Measurements from ENCODE around the gene ADAMTSL1.

The ADAMTSL1 gene

DNA sequence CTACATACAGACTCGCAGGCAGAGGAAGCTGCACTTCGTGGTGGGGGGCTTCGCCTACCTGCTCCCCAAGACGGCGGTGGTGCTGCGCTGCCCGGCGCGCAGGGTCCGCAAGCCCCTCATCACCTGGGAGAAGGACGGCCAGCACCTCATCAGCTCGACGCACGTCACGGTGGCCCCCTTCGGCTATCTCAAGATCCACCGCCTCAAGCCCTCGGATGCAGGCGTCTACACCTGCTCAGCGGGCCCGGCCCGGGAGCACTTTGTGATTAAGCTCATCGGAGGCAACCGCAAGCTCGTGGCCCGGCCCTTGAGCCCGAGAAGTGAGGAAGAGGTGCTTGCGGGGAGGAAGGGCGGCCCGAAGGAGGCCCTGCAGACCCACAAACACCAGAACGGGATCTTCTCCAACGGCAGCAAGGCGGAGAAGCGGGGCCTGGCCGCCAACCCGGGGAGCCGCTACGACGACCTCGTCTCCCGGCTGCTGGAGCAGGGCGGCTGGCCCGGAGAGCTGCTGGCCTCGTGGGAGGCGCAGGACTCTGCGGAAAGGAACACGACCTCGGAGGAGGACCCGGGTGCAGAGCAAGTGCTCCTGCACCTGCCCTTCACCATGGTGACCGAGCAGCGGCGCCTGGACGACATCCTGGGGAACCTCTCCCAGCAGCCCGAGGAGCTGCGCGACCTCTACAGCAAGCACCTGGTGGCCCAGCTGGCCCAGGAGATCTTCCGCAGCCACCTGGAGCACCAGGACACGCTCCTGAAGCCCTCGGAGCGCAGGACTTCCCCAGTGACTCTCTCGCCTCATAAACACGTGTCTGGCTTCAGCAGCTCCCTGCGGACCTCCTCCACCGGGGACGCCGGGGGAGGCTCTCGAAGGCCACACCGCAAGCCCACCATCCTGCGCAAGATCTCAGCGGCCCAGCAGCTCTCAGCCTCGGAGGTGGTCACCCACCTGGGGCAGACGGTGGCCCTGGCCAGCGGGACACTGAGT lies 303.2 kb downstream of the ADAMTSL1 start:
- no peak overlapping the region for H3K27ac Mint-ChIP-seq
- H3K9me3 Mint-ChIP-seq, result no peaks in the 10 kb centered on the region
- CTCF ChIA-PET, result no interaction called here
- H3K4me1 Mint-ChIP-seq, result no peaks in the 10 kb centered on the region
- no peaks in the 10 kb centered on the region for H3K27me3 Mint-ChIP-seq
- DNase-seq, result no peak
- H3K4me3 Mint-ChIP-seq, result no peak overlapping the region
- H3K36me3 Mint-ChIP-seq, result no peaks in the 10 kb centered on the region

GRCh38 chr9:18778147-18778546 lies 304.2 kb downstream of the ADAMTSL1 start:
- Mint-ChIP-seq H3K4me3 (no peak overlapping the region), H3K36me3 (no peaks in the 10 kb centered on the region), H3K9me3 (no peaks in the 10 kb centered on the region), H3K27ac (no peak overlapping the region), H3K27me3 (no peaks in the 10 kb centered on the region), H3K4me1 (no peaks in the 10 kb centered on the region)
- DNase-seq, result no peak
- CTCF ChIA-PET, result no interaction called here

GRCh38 chr9:18778846-18779245 lies 304.9 kb downstream of the ADAMTSL1 start:
- Mint-ChIP-seq H3K27ac (no peak overlapping the region), H3K27me3 (no peaks in the 10 kb centered on the region), H3K9me3 (no peaks in the 10 kb centered on the region), H3K36me3 (no peaks in the 10 kb centered on the region), H3K4me1 (no peaks in the 10 kb centered on the region), H3K4me3 (no peak overlapping the region)
- CTCF ChIA-PET, result interaction anchor here (0.6 kb wide), 1 partner anchor 250 kb away, joined by 3 read pairs; no protein-coding TSS in a partner anchor
- no peak for DNase-seq

GRCh38 chr9:18783909-18784308 lies 310.0 kb downstream of the ADAMTSL1 start:
- no peaks in the 10 kb centered on the region for H3K36me3 Mint-ChIP-seq
- DNase-seq, result no peak
- no peaks in the 10 kb centered on the region for H3K9me3 Mint-ChIP-seq
- H3K4me3 Mint-ChIP-seq, result no peak overlapping the region
- no peaks in the 10 kb centered on the region for H3K4me1 Mint-ChIP-seq
- H3K27ac Mint-ChIP-seq, result no peak overlapping the region
- CTCF ChIA-PET, result interaction anchor here (1.3 kb wide), 1 partner anchor 80 kb away, joined by 3 read pairs; no protein-coding TSS in a partner anchor
- H3K27me3 Mint-ChIP-seq, result no peaks in the 10 kb centered on the region

DNA sequence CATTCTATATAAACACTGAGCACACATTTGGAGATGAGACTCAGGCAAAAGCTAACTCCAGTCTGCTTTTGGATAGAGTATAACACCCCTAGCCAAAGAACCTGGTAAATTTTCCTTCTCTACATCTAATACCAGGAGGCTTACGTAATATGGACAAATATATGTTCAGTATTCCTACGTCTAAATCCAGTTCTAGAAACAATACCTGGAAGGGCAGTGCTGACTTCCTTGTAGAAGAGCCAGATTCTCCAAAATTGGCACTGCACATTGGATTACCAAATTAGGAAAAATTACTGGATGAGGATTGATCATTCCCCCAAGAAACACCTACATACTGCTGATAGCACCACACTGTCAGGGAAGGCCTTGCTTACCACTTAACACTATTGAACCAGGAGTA lies 311.7 kb downstream of the ADAMTSL1 start:
- DNase-seq, result no peak
- Mint-ChIP-seq H3K9me3 (no peaks in the 10 kb centered on the region), H3K4me1 (no peaks in the 10 kb centered on the region), H3K27ac (no peak overlapping the region), H3K36me3 (no peaks in the 10 kb centered on the region), H3K27me3 (no peaks in the 10 kb centered on the region), H3K4me3 (no peak overlapping the region)
- CTCF ChIA-PET, result no interaction called here

DNA sequence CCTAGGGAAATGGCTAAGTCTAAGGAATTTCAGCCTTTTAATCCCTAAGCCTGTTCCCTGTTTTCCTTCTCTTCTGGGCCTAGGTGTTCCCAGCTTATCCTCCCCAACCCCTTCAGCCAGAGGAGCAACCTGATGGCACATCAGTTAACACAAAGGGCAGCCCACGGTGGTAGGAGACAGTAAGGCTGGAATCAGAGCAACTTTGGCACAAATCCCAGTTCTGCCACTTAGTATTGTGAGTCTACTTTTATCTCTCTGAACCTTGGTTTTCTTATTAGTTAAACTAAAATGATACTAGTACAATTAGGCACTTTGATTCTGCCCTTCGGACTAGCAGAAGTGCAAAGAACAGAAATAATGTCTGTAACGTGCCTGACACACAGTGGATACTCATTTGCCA lies 312.2 kb downstream of the ADAMTSL1 start:
- H3K4me1 Mint-ChIP-seq, result no peaks in the 10 kb centered on the region
- no peaks in the 10 kb centered on the region for H3K36me3 Mint-ChIP-seq
- CTCF ChIA-PET, result no interaction called here
- no peak overlapping the region for H3K27ac Mint-ChIP-seq
- no peak for DNase-seq
- no peak overlapping the region for H3K4me3 Mint-ChIP-seq
- H3K27me3 Mint-ChIP-seq, result no peaks in the 10 kb centered on the region
- H3K9me3 Mint-ChIP-seq, result no peaks in the 10 kb centered on the region

DNA sequence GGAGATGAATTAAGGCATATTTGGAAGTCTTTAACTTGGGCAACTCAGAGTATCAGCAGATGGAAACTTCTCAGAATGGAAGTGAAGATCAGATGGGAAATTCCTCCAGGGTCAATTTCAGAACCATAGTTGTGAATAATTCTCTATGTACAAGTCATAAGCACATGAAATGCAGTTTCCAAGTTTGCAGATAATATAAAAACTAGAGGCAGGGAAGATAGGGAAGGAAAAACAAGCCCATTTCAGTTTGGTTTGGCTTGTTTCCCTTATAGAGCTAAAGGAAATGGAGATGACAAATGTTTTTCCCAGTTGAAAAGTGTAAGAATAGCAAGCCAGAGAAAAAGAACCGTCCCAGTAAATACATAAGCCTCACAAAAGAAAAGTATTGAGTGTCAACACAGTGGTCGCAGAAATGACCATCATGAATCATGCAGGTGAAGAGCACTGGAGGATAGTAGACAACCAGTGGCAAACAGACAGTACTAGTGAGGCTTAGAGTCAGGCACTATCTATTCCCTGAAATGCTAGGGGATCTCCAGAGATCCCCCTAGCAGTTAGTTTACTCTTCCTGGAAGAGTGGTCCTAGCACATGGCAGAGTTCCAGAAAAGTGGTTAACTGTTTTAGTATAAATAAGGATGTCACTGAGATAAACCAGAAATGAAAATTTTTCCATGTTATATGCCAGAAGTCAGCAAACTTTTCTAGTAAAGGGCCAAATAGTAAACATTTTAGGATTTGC lies 313.1 kb downstream of the ADAMTSL1 start:
- Mint-ChIP-seq H3K9me3 (no peaks in the 10 kb centered on the region), H3K27me3 (no peaks in the 10 kb centered on the region), H3K36me3 (no peaks in the 10 kb centered on the region), H3K4me1 (no peaks in the 10 kb centered on the region), H3K27ac (no peak overlapping the region), H3K4me3 (no peak overlapping the region)
- CTCF ChIA-PET, result no interaction called here
- no peak for DNase-seq

DNA sequence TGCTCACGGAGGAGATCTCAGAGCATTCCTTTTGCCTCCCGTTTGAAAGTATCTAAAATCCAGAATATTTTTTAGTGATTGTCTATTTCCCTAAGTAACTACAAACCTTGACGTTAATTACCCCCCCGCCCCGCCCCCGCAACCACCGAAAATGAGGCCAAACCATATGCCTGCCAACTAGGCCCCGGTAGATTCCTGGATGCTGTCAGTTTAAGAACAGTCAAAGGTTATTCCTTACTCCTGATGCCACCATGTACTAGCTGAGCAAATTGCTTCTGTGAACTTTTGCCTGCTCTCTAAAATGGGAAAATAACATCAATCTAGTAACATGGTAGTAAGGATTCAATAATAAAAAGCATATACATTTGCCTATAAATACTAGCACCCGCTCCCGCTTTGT lies 314.3 kb downstream of the ADAMTSL1 start:
- DNase-seq, result no peak
- H3K27ac Mint-ChIP-seq, result no peak overlapping the region
- no peaks in the 10 kb centered on the region for H3K27me3 Mint-ChIP-seq
- CTCF ChIA-PET, result no interaction called here
- H3K4me1 Mint-ChIP-seq, result no peaks in the 10 kb centered on the region
- no peak overlapping the region for H3K4me3 Mint-ChIP-seq
- H3K36me3 Mint-ChIP-seq, result no peaks in the 10 kb centered on the region
- H3K9me3 Mint-ChIP-seq, result no peaks in the 10 kb centered on the region

DNA sequence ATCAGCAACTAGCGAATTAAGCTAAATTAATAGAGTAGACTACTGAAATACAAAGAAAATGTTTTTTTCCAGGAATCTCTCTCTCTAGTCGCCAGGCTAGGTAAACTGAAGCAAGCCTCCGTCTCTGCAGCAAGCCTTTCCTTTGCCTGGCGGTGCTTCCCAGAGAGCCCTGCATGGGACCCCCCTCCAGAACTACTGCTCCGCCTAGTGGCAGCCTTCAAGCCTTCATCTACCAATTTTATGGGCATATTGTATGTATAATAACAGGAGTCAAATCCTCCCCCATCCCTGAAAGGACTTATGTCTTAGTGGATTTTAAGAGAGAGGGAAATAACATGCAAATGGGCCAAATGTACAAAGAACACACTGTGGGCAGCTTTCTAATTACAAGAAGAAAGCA lies 317.1 kb downstream of the ADAMTSL1 start:
- Mint-ChIP-seq H3K9me3 (no peaks in the 10 kb centered on the region), H3K4me1 (no peaks in the 10 kb centered on the region), H3K36me3 (no peaks in the 10 kb centered on the region), H3K27ac (no peak overlapping the region), H3K27me3 (peaks cover 11% of the 10 kb centered on the region), H3K4me3 (no peak overlapping the region)
- CTCF ChIA-PET, result interaction anchor here (0.5 to 0.6 kb wide), 2 partner anchors 43 to 135 kb away, joined by 3 read pairs; no protein-coding TSS in a partner anchor
- DNase-seq, result no peak

DNA sequence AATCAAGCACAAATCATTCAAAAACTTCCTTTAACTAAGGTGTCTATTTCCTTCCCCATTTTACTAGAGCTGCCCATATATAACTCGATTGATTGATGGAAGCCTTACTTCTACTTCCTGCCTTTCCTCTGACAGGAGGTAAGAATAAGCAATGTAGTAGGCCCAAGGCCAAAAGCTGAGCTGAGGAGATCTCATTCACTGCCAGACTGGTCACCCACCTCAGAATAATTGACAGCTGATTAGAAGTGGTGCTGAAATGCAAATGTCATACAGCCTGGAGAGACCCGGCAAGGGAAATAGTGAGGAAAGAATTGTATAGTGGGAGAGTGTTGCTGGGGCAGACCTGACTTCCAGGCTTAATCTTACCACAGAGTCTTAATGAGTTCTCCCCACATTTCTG lies 319.2 kb downstream of the ADAMTSL1 start:
- CTCF ChIA-PET, result no interaction called here
- H3K4me3 Mint-ChIP-seq, result no peak overlapping the region
- no peak for DNase-seq
- no peaks in the 10 kb centered on the region for H3K36me3 Mint-ChIP-seq
- no peak overlapping the region for H3K27ac Mint-ChIP-seq
- H3K4me1 Mint-ChIP-seq, result no peaks in the 10 kb centered on the region
- H3K27me3 Mint-ChIP-seq, result peaks cover 11% of the 10 kb centered on the region
- no peaks in the 10 kb centered on the region for H3K9me3 Mint-ChIP-seq

- no peaks in the 10 kb centered on the region for H3K4me1 Mint-ChIP-seq
- CTCF ChIA-PET, result no interaction called here
- no peaks in the 10 kb centered on the region for H3K36me3 Mint-ChIP-seq
- no peaks in the 10 kb centered on the region for H3K9me3 Mint-ChIP-seq
- DNase-seq, result no peak
- no peak overlapping the region for H3K27ac Mint-ChIP-seq
- H3K4me3 Mint-ChIP-seq, result no peak overlapping the region
- peaks cover 14% of the 10 kb centered on the region for H3K27me3 Mint-ChIP-seq
These were observed 322.2 kb downstream of the ADAMTSL1 start for GRCh38 chr9:18795947-18796671.

DNA sequence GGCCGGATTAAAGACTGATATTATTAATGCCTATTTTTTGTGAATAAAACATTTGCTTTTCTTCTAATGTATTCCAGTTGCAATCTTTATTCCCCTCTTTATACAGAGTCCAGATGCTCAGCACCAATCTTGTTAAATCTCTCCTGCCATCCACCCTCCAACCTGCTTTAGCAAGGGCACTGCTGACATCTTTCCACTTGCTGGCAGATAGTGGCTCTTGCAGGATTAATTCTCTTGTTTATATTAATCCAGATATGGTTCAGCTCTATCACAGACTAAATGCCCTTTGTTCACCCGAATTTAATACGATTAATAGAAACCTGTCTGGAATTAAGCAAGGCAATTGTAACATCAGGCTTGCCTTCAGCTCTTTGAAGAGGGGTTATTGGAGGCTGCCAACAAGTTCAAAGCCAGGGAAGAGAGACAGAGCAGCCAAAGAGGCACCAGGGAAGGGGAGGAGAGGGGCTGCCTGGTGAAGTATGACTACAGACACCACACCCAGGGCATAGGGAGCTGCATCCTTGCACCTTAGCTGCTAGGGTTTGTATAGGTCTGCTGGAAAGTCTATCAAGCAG lies 322.8 kb downstream of the ADAMTSL1 start:
- Mint-ChIP-seq H3K27me3 (peaks cover 14% of the 10 kb centered on the region), H3K4me1 (no peaks in the 10 kb centered on the region), H3K4me3 (no peak overlapping the region), H3K9me3 (no peaks in the 10 kb centered on the region), H3K27ac (no peak overlapping the region), H3K36me3 (no peaks in the 10 kb centered on the region)
- DNase-seq, result no peak
- CTCF ChIA-PET, result no interaction called here

DNA sequence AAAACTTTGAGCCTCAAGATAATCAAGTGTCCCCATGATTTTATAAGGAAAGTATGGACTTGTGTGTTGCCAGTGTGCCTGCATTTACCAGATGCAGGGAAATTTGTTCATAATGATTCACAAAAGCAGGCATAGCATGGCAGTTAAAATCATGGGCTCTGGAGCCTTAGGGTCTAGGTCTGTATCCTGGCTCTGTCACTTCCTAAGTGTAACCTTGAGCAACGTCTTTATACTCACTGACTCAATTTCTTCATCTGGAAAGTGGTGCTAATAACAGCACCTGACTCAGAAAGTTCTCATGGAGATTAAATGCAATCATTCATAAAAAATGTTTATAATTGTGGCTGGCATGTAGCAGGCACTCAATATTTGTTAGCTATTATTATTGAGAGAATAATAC lies 324.2 kb downstream of the ADAMTSL1 start:
- H3K4me3 Mint-ChIP-seq, result no peak overlapping the region
- no peak for DNase-seq
- CTCF ChIA-PET, result no interaction called here
- no peak overlapping the region for H3K27ac Mint-ChIP-seq
- H3K36me3 Mint-ChIP-seq, result no peaks in the 10 kb centered on the region
- peaks cover 14% of the 10 kb centered on the region for H3K27me3 Mint-ChIP-seq
- H3K4me1 Mint-ChIP-seq, result no peaks in the 10 kb centered on the region
- no peaks in the 10 kb centered on the region for H3K9me3 Mint-ChIP-seq

Data from activated naive CD4-positive, alpha-beta T cell treated with anti-CD3 and anti-CD28 coated beads, Interleukin-2, amount 10 ng/mL, durations not matched to agents 7 days and 5 days (primary cell).